IMR-90 (cell line): ENCODE measurements around the gene TMCC3. TPM values are rescaled to one million over a fixed set of nuclear protein-coding genes. Genes with fewer than 3 reads are reported as not detected.

Source experiments
- ATAC-seq: fragments of 200-7000 bp; cut with Tn5 transposase; 2 replicates; pipeline ENCODE4 v1.9.1; 2020; ENCODE audit warnings: low read depth, mild to moderate bottlenecking, moderate library complexity
- BruUV-seq: library from RNA; stranded (reverse); fragments of 400-500 nt; replicated peaks from 2 replicates; lab custom pipeline; 2021; lab: Mats Ljungman, UMichigan
- CTCF ChIA-PET: fragments of 300-600 bp; formaldehyde crosslinking; extraction: SDS; loops from one replicate; lab custom pipeline; 2021; ENCODE audit warnings: antibody characterized with exemption; lab: Yijun Ruan, JAX
- POLR2A ChIA-PET: fragments of 300-600 bp; sonication (Branson Sonifier 250); formaldehyde crosslinking; loops from one replicate; lab custom pipeline; 2022; ENCODE audit warnings: antibody characterized with exemption; ENCODE audit not compliant: unreplicated experiment; lab: Charles Lee
- DNase-seq: peaks from one replicate; pipeline ENCODE4 v3.0.0; 2013
- H2AFZ ChIP-seq: replicated peaks from 2 replicates; pipeline ENCODE3; 2013; ENCODE audit warnings: low read length, mild to moderate bottlenecking; ENCODE audit not compliant: poor library complexity
- H2AK5ac ChIP-seq: 2 replicates; pipeline ENCODE4 v1.6.1; 2013; ENCODE audit warnings: low read depth, low read length, inconsistent platforms
- H2AK9ac ChIP-seq: replicated peaks from 2 replicates; pipeline ENCODE3; 2013; ENCODE audit warnings: mild to moderate bottlenecking, low read depth, low read length, moderate library complexity; ENCODE audit not compliant: poor library complexity
- H2BK120ac ChIP-seq: 2 replicates; pipeline ENCODE4 v1.6.1; 2013; ENCODE audit warnings: low read depth, low read length, inconsistent platforms
- H2BK15ac ChIP-seq: 3 replicates; pipeline ENCODE4 v1.6.1; 2013; ENCODE audit warnings: low read depth, low read length, inconsistent platforms
- H2BK20ac ChIP-seq: 2 replicates; pipeline ENCODE4 v1.6.1; 2013; ENCODE audit warnings: low read depth, mild to moderate bottlenecking, inconsistent platforms, low read length, moderate library complexity
- H2BK5ac ChIP-seq: 2 replicates; pipeline ENCODE4 v1.6.1; 2013; ENCODE audit warnings: mild to moderate bottlenecking, low read depth, low read length, inconsistent platforms; ENCODE audit not compliant: poor library complexity, severe bottlenecking
- H3K14ac ChIP-seq: replicated peaks from 2 replicates; pipeline ENCODE4 v1.6.1; 2013; ENCODE audit warnings: low read depth, low read length, inconsistent platforms
- H3K18ac ChIP-seq: 2 replicates; pipeline ENCODE4 v1.6.1; 2013; ENCODE audit warnings: low read depth, low read length, control low read depth
- H3K23ac ChIP-seq: 2 replicates; pipeline ENCODE4 v1.6.1; 2013; ENCODE audit warnings: low read depth, low read length, inconsistent platforms
- H3K27ac ChIP-seq: 2 replicates; pipeline ENCODE4 v1.5.1; 2013; ENCODE audit warnings: mild to moderate bottlenecking, control low read depth, low read length; ENCODE audit not compliant: insufficient read depth
- H3K27me3 ChIP-seq: 2 replicates; pipeline ENCODE4 v1.6.1; 2013; ENCODE audit warnings: low read length; ENCODE audit not compliant: control insufficient read depth, insufficient read depth
- H3K36me3 ChIP-seq: 2 replicates; pipeline ENCODE4 v1.6.1; 2013; ENCODE audit warnings: low read length, mixed read lengths; ENCODE audit not compliant: control insufficient read depth, insufficient read depth
- H3K4ac ChIP-seq: 2 replicates; pipeline ENCODE4 v1.6.1; 2013; ENCODE audit warnings: low read depth, low read length, inconsistent platforms
- H3K4me1 ChIP-seq: 2 replicates; pipeline ENCODE4 v1.6.1; 2013; ENCODE audit warnings: low read length, mixed read lengths; ENCODE audit not compliant: control insufficient read depth, insufficient read depth
- H3K4me2 ChIP-seq: 2 replicates; pipeline ENCODE4 v1.6.1; 2013; ENCODE audit warnings: low read depth, mild to moderate bottlenecking, control low read depth, low read length, moderate library complexity
- H3K4me3 ChIP-seq: 2 replicates; pipeline ENCODE4 v1.5.1; 2013; ENCODE audit warnings: low read depth, mild to moderate bottlenecking, control low read depth, low read length, moderate library complexity; ENCODE audit not compliant: insufficient read depth
- H3K56ac ChIP-seq: 2 replicates; pipeline ENCODE4 v1.6.1; 2013; ENCODE audit warnings: low read length, inconsistent platforms; ENCODE audit not compliant: insufficient read depth; ENCODE audit errors: extremely low read depth
- H3K79me1 ChIP-seq, 2 experiments: 2 replicates each; pipeline ENCODE4 v1.6.1; 2013; ENCODE audit warnings: low read length in 2 of 2, inconsistent platforms in 1 of 2, low read depth in 1 of 2
- H3K9ac ChIP-seq: 2 replicates; pipeline ENCODE4 v1.6.1; 2013; ENCODE audit warnings: low read depth, low read length, control low read depth
- H3K9me1 ChIP-seq: 2 replicates; pipeline ENCODE4 v1.6.1; 2013; ENCODE audit warnings: low read length, inconsistent platforms; ENCODE audit not compliant: insufficient read depth
- H3K9me3 ChIP-seq: 2 replicates; pipeline ENCODE4 v1.6.1; 2013; ENCODE audit warnings: low read length; ENCODE audit not compliant: control insufficient read depth, insufficient read depth
- H4K20me1 ChIP-seq: 2 replicates; pipeline ENCODE4 v1.6.1; 2013; ENCODE audit warnings: low read length, inconsistent platforms; ENCODE audit not compliant: insufficient read depth
- H4K5ac ChIP-seq: 2 replicates; pipeline ENCODE4 v1.6.1; 2013; ENCODE audit warnings: mild to moderate bottlenecking, low read depth, low read length, control low read depth
- H4K8ac ChIP-seq, 2 experiments: 2 replicates each; pipeline ENCODE4 v1.6.1; 2013; ENCODE audit warnings: low read depth in 2 of 2, low read length in 2 of 2, control low read depth in 1 of 2, inconsistent platforms in 1 of 2
- H4K91ac ChIP-seq: 2 replicates; pipeline ENCODE4 v1.6.1; 2013; ENCODE audit warnings: low read depth, low read length, inconsistent platforms; ENCODE audit not compliant: insufficient read depth
- BHLHE40 ChIP-seq: fragments of 150-350 bp; IDR thresholded peaks from 2 replicates; pipeline ENCODE4 v1.6.1; 2016; ENCODE audit warnings: mild to moderate bottlenecking, low read depth, low read length
- CEBPB ChIP-seq: IDR thresholded peaks from 2 replicates; pipeline ENCODE4 v1.6.1; 2012; ENCODE audit warnings: low read depth, low read length, improper control_type of control experiment
- CHD1 ChIP-seq: IDR thresholded peaks from 2 replicates; pipeline ENCODE4 v1.6.1; 2012; ENCODE audit warnings: low read depth, low read length, improper control_type of control experiment
- CTCF ChIP-seq: conservative IDR thresholded peaks from 2 replicates; pipeline ENCODE4 v1.5.1; 2012; ENCODE audit warnings: mild to moderate bottlenecking, low read depth, low read length, improper control_type of control experiment
- ELK1 ChIP-seq: fragments of 150-350 bp; IDR thresholded peaks from 2 replicates; pipeline ENCODE4 v1.6.1; 2016; ENCODE audit warnings: low read depth, mild to moderate bottlenecking, low read length, moderate library complexity, borderline replicate concordance
- FOS ChIP-seq: fragments of 150-350 bp; IDR thresholded peaks from 2 replicates; pipeline ENCODE4 v1.6.1; 2016; ENCODE audit warnings: low read depth, low read length
- MAFK ChIP-seq: IDR thresholded peaks from 2 replicates; pipeline ENCODE4 v1.6.1; 2012; ENCODE audit warnings: low read depth, low read length, improper control_type of control experiment
- MAZ ChIP-seq: IDR thresholded peaks from 2 replicates; pipeline ENCODE4 v1.6.1; 2012; ENCODE audit warnings: low read depth, mild to moderate bottlenecking, low read length, improper control_type of control experiment, moderate library complexity, borderline replicate concordance
- MXI1 ChIP-seq: IDR thresholded peaks from 2 replicates; pipeline ENCODE4 v1.6.1; 2012; ENCODE audit warnings: low read depth, mild to moderate bottlenecking, low read length, moderate library complexity, borderline replicate concordance
- NFE2L2 ChIP-seq: fragments of 150-350 bp; IDR thresholded peaks from 2 replicates; pipeline ENCODE4 v1.6.1; 2016; ENCODE audit warnings: low read depth, mild to moderate bottlenecking, low read length
- POLR2A ChIP-seq: IDR thresholded peaks from 2 replicates; pipeline ENCODE4 v1.6.1; 2012; ENCODE audit warnings: mild to moderate bottlenecking, low read depth, low read length
- RAD21 ChIP-seq: IDR thresholded peaks from 2 replicates; pipeline ENCODE4 v1.6.1; 2012; ENCODE audit warnings: low read length, improper control_type of control experiment
- RCOR1 ChIP-seq: IDR thresholded peaks from 2 replicates; pipeline ENCODE4 v1.6.1; 2012; ENCODE audit warnings: mild to moderate bottlenecking, low read length, improper control_type of control experiment; ENCODE audit not compliant: insufficient replicate concordance
- RFX5 ChIP-seq: IDR thresholded peaks from 2 replicates; pipeline ENCODE4 v1.8.0; 2012; ENCODE audit warnings: low read depth, mild to moderate bottlenecking, low read length, moderate library complexity
- SMC3 ChIP-seq: fragments of 150-350 bp; IDR thresholded peaks from 2 replicates; pipeline ENCODE4 v1.6.1; 2016; ENCODE audit warnings: low read depth, mild to moderate bottlenecking, antibody characterized with exemption, low read length, moderate library complexity
- WGBS, 2 experiments: methylation state at CpG; one replicate each; pipeline versions ENCODE4 v1.1.5 to v1.1.7; 2013; ENCODE audit warnings: missing lambda C conversion rate in 2 of 2; ENCODE audit not compliant: insufficient read length in 1 of 2; ENCODE audit errors: extremely low coverage in 2 of 2; 5-methylcytosine and 5-hydroxymethylcytosine counted together
- dilution Hi-C: fragments of 300-500 bp; cut with HindIII; formaldehyde crosslinking; loops from one replicate; pipeline ENCODE4 v1.14.3; 2018; ENCODE audit warnings: low sequenced_read_pairs; ENCODE audit not compliant: unreplicated experiment
- in situ Hi-C: fragments of 300-500 bp; cut with MboI; formaldehyde crosslinking; loops from 3 replicates; pipeline ENCODE4 v1.14.3; 2019; ENCODE audit warnings: low sequenced_read_pairs, inconsistent platforms, mixed read lengths
- intact Hi-C: fragments of 100-400 bp; cut with micrococcal nuclease; formaldehyde crosslinking; loops from 2 replicates; pipeline ENCODE4 v1.10.0; 2022
- polyA plus RNA-seq, 3 experiments: library from polyadenylated mRNA; depleted of rRNA; stranded (reverse); fragments of >200 nt; gene quantifications; 2 replicates each; pipeline ENCODE4 v1.2.3, GENCODE V29; 2012; ENCODE audit warnings: low replicate concordance in 1 of 3
- total RNA-seq: library from RNA; depleted of rRNA; stranded (reverse); fragments of >200 nt; gene quantifications from 2 replicates; pipeline ENCODE4 v1.2.3, GENCODE V29; 2012
- TF ChIP-seq, protein P1 (sequence below): fragments of 150-350 bp; IDR thresholded peaks from 2 replicates; pipeline ENCODE4 v1.6.1; 2017; ENCODE audit warnings: mild to moderate bottlenecking, antibody characterized with exemption, low read length, low read depth

The TMCC3 gene
- total and polyA plus RNA-seq, 2 of the 4 experiments (the other 2 are of a cell fraction) = 0.14 to 0.36 TPM

GRCh38 chr12:94586589-94587259, 63.6 kb downstream of the TMCC3 start:
- Histone ChIP-seq H3K27ac (no peak overlapping the region), H3K4me3 (no peak overlapping the region), H2AK9ac (no peak overlapping the region), H3K56ac (no peak overlapping the region), H2BK20ac (no peak overlapping the region), H3K36me3 (no peaks in the 10 kb centered on the region), H2BK120ac (no peak overlapping the region), H3K14ac (no peak overlapping the region), H2AFZ (no peak overlapping the region), H3K79me1 (no peaks in the 10 kb centered on the region), H3K4me1 (no peaks in the 10 kb centered on the region), H3K27me3 (peaks cover 11% of the 10 kb centered on the region), H3K23ac (no peak overlapping the region), H4K91ac (no peak overlapping the region), H3K4ac (no peak overlapping the region), H3K9me1 (no peaks in the 10 kb centered on the region), H3K9me3 (no peaks in the 10 kb centered on the region), H2BK5ac (no peak overlapping the region), H4K8ac (no peak overlapping the region), H3K18ac (no peak overlapping the region), H4K20me1 (no peaks in the 10 kb centered on the region), H4K5ac (no peak overlapping the region), H2BK15ac (no peak overlapping the region), H3K4me2 (no peak overlapping the region), H3K9ac (no peak overlapping the region), H2AK5ac (no peak overlapping the region)
- DNase-seq (no peak), ATAC-seq (no peak)
- in situ Hi-C loops = no loop called here
- dilution Hi-C loops = no loop called here
- no peak for TF ChIP-seq BHLHE40
- TF ChIP-seq RAD21 = no peak
- no peak for TF ChIP-seq RCOR1
- TF ChIP-seq FOS = no peak
- no peak for TF ChIP-seq POLR2A
- no peak for TF ChIP-seq RFX5
- TF ChIP-seq CTCF = no peak
- TF ChIP-seq ELK1 = no peak
- no peak for TF ChIP-seq SMC3
- TF ChIP-seq, protein P1, sequence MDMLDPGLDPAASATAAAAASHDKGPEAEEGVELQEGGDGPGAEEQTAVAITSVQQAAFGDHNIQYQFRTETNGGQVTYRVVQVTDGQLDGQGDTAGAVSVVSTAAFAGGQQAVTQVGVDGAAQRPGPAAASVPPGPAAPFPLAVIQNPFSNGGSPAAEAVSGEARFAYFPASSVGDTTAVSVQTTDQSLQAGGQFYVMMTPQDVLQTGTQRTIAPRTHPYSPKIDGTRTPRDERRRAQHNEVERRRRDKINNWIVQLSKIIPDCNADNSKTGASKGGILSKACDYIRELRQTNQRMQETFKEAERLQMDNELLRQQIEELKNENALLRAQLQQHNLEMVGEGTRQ = no peak
- no peak for TF ChIP-seq MAZ
- no peak for TF ChIP-seq MAFK
- TF ChIP-seq MXI1 = no peak
- TF ChIP-seq NFE2L2 = no peak
- no peak for TF ChIP-seq CHD1
- TF ChIP-seq CEBPB = no peak
- intact Hi-C loops = no loop called here
- 38% methylated on average over 1 of the region's 8 CpGs; no CpG with 5 or more reads in 1 of the 2 experiments for WGBS, 2 experiments
- ChIA-PET POLR2A (no interaction called here), CTCF (no interaction called here)
- BruUV-seq = no TSS peak
